BLaER1 treated with 17β-estradiol and CSF1 and Interleukin-3, amounts not matched to agents 10 nM and 100 nM (cell line): Measurements from ENCODE around the gene DPRX.

Source experiments
- H3K27ac ChIP-seq, 11 experiments: shearing (Covaris generic); formaldehyde crosslinking; 2 replicates each; pipeline ENCODE4 v1.8.1; 2022
- H3K27me3 ChIP-seq, 11 experiments: shearing (Covaris generic); formaldehyde crosslinking; 2 replicates each; pipeline ENCODE4 v1.8.1; 2022
- H3K36me3 ChIP-seq, 11 experiments: shearing (Covaris generic); formaldehyde crosslinking; 2 replicates each; pipeline ENCODE4 v1.8.1; 2022
- H3K4me1 ChIP-seq, 10 experiments: shearing (Covaris generic); formaldehyde crosslinking; 2 replicates each; pipeline ENCODE4 v1.8.1; 2022
- H3K4me2 ChIP-seq, 11 experiments: shearing (Covaris generic); formaldehyde crosslinking; 2 replicates each; pipeline ENCODE4 v1.8.1; 2022
- H3K4me3 ChIP-seq, 10 experiments: shearing (Covaris generic); formaldehyde crosslinking; 2 replicates each; pipeline ENCODE4 v1.8.1; 2022
- H3K9ac ChIP-seq, 11 experiments: shearing (Covaris generic); formaldehyde crosslinking; 2 replicates each; pipeline ENCODE4 v1.8.1; 2022
- H3K9me3 ChIP-seq, 11 experiments: shearing (Covaris generic); formaldehyde crosslinking; replicated peaks in 1 of 11; 2 replicates each; pipeline ENCODE4 v1.8.1; 2022
- H4K20me1 ChIP-seq, 11 experiments: shearing (Covaris generic); formaldehyde crosslinking; 2 replicates each; pipeline ENCODE4 v1.8.1; 2022
- Cebpa-rat ChIP-seq, 11 experiments: shearing (Covaris generic); IDR thresholded peaks; 2 replicates each; pipeline ENCODE4 v1.8.1; 2022

The DPRX gene

GRCh38 chr19:53639471-53639870 is 7.7 kb downstream of the DPRX start:
- H3K27ac ChIP-seq, result no peak overlapping the region
- TF ChIP-seq Cebpa-rat (IDR thresholded peaks at IDR 0.05), result no peak
- H3K9ac ChIP-seq, result no peak overlapping the region
- no peak overlapping the region for H3K4me2 ChIP-seq
- H3K36me3 ChIP-seq, result no peaks in the 10 kb centered on the region
- H3K4me3 ChIP-seq, result no peak overlapping the region
- peaks cover 0 to 7% (median 0%) of the 10 kb centered on the region in 11 experiments; a peak in 1 of 22 replicates for H3K9me3 ChIP-seq
- no peaks in the 10 kb centered on the region for H3K4me1 ChIP-seq
- H4K20me1 ChIP-seq, result no peaks in the 10 kb centered on the region
- no peaks in the 10 kb centered on the region for H3K27me3 ChIP-seq

GRCh38 chr19:53642381-53643099 is 10.7 kb downstream of the DPRX start:
- H3K4me1 ChIP-seq, result no peaks in the 10 kb centered on the region
- H4K20me1 ChIP-seq, result no peaks in the 10 kb centered on the region
- H3K4me2 ChIP-seq, result no peak overlapping the region
- H3K27ac ChIP-seq, result no peak overlapping the region
- H3K36me3 ChIP-seq, result no peaks in the 10 kb centered on the region
- no peaks in the 10 kb centered on the region for H3K27me3 ChIP-seq
- no peak overlapping the region for H3K9ac ChIP-seq
- TF ChIP-seq Cebpa-rat (IDR thresholded peaks at IDR 0.05), result no peak
- H3K9me3 ChIP-seq, result peaks cover 6 to 14% (median 8%) of the 10 kb centered on the region in 11 experiments
- no peak overlapping the region for H3K4me3 ChIP-seq

GRCh38 chr19:53644061-53644816 is 12.4 kb downstream of the DPRX start:
- Histone ChIP-seq H4K20me1 (no peaks in the 10 kb centered on the region), H3K4me2 (no peak overlapping the region), H3K9me3 (peaks cover 19 to 29% (median 22%) of the 10 kb centered on the region in 11 experiments), H3K36me3 (no peaks in the 10 kb centered on the region; a peak in 1 of 22 replicates), H3K4me1 (no peaks in the 10 kb centered on the region), H3K27ac (no peak overlapping the region), H3K4me3 (no peak overlapping the region), H3K9ac (no peak overlapping the region), H3K27me3 (no peaks in the 10 kb centered on the region)
- TF ChIP-seq Cebpa-rat (IDR thresholded peaks at IDR 0.05), result no peak

GRCh38 chr19:53646144-53646543 is 14.3 kb downstream of the DPRX start:
- no peak overlapping the region for H3K4me3 ChIP-seq
- no peak overlapping the region for H3K9ac ChIP-seq
- no peak overlapping the region for H3K4me2 ChIP-seq
- no peak overlapping the region for H3K27ac ChIP-seq
- H3K9me3 ChIP-seq, result peaks cover 38 to 48% (median 41%) of the 10 kb centered on the region in 11 experiments
- no peaks in the 10 kb centered on the region for H3K27me3 ChIP-seq
- no peak for TF ChIP-seq Cebpa-rat (IDR thresholded peaks at IDR 0.05)
- no peaks in the 10 kb centered on the region for H4K20me1 ChIP-seq
- no peaks in the 10 kb centered on the region; a peak in 1 of 22 replicates for H3K36me3 ChIP-seq
- H3K4me1 ChIP-seq, result no peaks in the 10 kb centered on the region

GRCh38 chr19:53647350-53647749 is 15.6 kb downstream of the DPRX start:
- Histone ChIP-seq H3K36me3 (no peaks in the 10 kb centered on the region; a peak in 1 of 22 replicates), H3K4me2 (no peak overlapping the region), H3K4me3 (0 out of 20 replicates have a peak overlapping the region, but pooled peaks of 2 of the 10 experiments have one; percentile 9 to 28), H3K9me3 (peaks cover 51 to 60% (median 53%) of the 10 kb centered on the region in 11 experiments), H4K20me1 (no peaks in the 10 kb centered on the region), H3K27me3 (no peaks in the 10 kb centered on the region), H3K27ac (no peak overlapping the region), H3K9ac (no peak overlapping the region), H3K4me1 (no peaks in the 10 kb centered on the region)
- TF ChIP-seq Cebpa-rat (IDR thresholded peaks at IDR 0.05), result no peak

- peaks cover 55 to 64% (median 58%) of the 10 kb centered on the region in 11 experiments for H3K9me3 ChIP-seq
- TF ChIP-seq Cebpa-rat (IDR thresholded peaks at IDR 0.05), result no peak
- H4K20me1 ChIP-seq, result no peaks in the 10 kb centered on the region
- 0 out of 20 replicates have a peak overlapping the region, but pooled peaks of 2 of the 10 experiments have one; percentile 9 to 28 for H3K4me3 ChIP-seq
- no peak overlapping the region for H3K27ac ChIP-seq
- H3K36me3 ChIP-seq, result no peaks in the 10 kb centered on the region; a peak in 1 of 22 replicates
- no peaks in the 10 kb centered on the region for H3K4me1 ChIP-seq
- H3K27me3 ChIP-seq, result no peaks in the 10 kb centered on the region
- no peak overlapping the region for H3K4me2 ChIP-seq
- H3K9ac ChIP-seq, result no peak overlapping the region
Measured at GRCh38 chr19:53647792-53648191, 16.0 kb downstream of the DPRX start.

- no peak for TF ChIP-seq Cebpa-rat (IDR thresholded peaks at IDR 0.05)
- Histone ChIP-seq H3K27ac (no peak overlapping the region), H4K20me1 (no peaks in the 10 kb centered on the region), H3K4me3 (peak overlapping the region in 2 of 10 experiments; percentile 5 to 15; a peak in 2 of 20 replicates), H3K9ac (no peak overlapping the region), H3K36me3 (no peaks in the 10 kb centered on the region; a peak in 1 of 22 replicates), H3K27me3 (no peaks in the 10 kb centered on the region), H3K9me3 (peaks cover 74 to 85% (median 79%) of the 10 kb centered on the region in 11 experiments), H3K4me2 (no peak overlapping the region), H3K4me1 (no peaks in the 10 kb centered on the region)
Measured at GRCh38 chr19:53649746-53650593, 18.2 kb downstream of the DPRX start.

GRCh38 chr19:53652476-53652875 is 20.7 kb downstream of the DPRX start:
- TF ChIP-seq Cebpa-rat (IDR thresholded peaks at IDR 0.05), result no peak
- H3K9ac ChIP-seq, result no peak overlapping the region
- H3K36me3 ChIP-seq, result peaks cover 0 to 3% (median 0%) of the 10 kb centered on the region in 11 experiments; a peak in 1 of 22 replicates
- no peaks in the 10 kb centered on the region for H3K27me3 ChIP-seq
- H3K27ac ChIP-seq, result no peak overlapping the region
- H3K4me1 ChIP-seq, result no peaks in the 10 kb centered on the region
- H4K20me1 ChIP-seq, result no peaks in the 10 kb centered on the region
- no peak overlapping the region for H3K4me3 ChIP-seq
- no peak overlapping the region for H3K4me2 ChIP-seq
- H3K9me3 ChIP-seq, result peaks cover 93 to 98% (median 96%) of the 10 kb centered on the region in 11 experiments
